ENCODE measurements around the gene DLG3.
"Not testable (repeated sequence)": the region's sequence is repeated elsewhere in the genome, so short reads cannot be mapped to it uniquely, and the experiment has no call there.

The DLG3 gene

DNA sequence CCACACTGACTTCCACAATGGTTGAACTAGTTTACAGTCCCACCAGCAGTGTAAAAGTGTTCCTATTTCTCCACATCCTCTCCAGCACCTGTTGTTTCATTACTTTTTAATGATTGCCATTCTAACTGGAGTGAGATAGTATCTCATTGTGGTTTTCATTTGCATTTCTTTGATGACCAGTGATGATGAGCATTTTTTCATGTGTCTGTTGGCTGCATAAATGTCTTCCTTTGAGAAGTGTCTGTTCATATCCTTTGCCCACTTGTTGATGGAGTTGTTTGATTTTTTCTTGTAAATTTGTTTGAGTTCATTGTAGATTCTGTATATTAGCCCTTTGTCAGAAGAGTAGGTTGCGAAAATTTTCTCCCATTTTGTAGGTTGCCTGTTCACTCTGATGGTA is 71.1 kb downstream of the DLG3 start:
- not testable (repeated sequence) for DNase-seq (ENCODE audit: low read depth, low spot score)

DNA sequence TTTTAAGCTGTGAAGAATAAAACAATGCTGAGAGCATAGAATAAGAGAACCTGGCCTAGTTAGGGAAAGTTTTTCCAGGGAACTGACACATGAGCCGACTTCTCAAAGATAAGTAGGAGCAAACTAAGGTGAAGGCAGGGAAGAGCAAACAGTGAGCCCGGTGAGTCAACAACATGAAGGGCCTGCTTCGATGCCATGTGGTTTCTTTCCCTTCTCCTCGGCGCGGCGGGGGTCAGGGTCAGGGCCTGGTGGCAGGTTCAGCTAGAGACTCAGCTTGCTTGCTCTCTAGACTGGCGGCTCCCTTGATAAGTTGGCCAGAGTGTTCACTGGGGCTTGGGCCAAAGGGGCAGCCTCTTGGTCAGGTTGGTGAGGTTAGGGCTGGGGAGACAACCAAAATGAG is 81.1 kb downstream of the DLG3 start:
- DNase-seq (ENCODE audit: low read depth, low spot score), result no peak

DNA sequence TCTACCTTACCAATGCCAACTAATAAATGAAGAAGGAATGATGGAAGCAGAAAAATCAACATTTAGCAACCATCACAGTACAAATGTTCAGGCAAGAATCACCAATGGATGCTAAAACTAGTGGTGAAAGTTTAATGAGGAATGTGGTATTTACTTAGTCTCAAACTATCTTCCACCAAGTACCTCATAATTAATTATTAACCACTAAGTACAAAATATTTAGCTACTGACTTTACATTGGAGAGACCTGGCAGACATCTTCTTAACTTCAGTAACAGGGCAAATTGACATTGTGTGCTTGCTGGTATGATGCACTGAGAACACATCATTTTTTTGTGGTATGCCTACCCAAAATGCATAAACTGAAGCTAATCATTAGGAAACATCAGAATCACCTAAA is 82.4 kb downstream of the DLG3 start:
- DNase-seq (ENCODE audit: low read depth, low spot score), result no peak

DNA sequence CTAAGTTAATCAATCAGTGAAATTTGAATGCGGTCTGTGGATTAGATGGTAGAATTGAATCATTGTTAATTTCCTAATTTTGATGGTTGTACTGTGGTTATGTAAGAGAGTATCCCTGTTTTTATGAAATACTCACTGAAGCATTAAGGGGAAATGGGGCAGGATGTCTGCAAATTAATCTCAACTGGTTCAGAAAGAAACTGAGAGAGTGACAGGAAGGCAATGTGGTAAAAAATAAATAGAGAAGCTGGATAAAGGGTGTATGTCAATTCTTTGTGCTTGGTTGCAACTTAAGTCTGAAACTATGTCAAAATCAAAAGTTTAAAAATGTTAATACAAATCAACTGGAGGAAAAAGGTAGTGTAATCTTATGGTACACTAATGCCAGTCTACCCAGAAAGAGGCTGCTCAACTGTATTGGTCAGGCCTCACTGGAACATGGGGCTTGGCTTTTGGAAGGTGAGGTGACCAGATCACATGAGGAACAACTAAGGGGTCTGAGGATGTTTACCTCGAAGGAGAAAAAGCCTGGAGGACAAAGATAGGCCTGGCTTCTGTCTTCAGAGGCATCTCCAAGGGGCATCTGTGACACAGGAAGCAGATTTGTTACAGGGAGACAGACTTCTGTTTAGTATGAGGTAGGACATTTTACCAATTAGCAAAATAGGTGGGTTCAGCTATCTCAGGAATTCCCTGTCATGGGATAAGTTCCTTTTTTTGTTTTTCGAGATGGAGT is 83.1 kb downstream of the DLG3 start:
- DNase-seq (ENCODE audit: low read depth, low spot score), result no peak

DNA sequence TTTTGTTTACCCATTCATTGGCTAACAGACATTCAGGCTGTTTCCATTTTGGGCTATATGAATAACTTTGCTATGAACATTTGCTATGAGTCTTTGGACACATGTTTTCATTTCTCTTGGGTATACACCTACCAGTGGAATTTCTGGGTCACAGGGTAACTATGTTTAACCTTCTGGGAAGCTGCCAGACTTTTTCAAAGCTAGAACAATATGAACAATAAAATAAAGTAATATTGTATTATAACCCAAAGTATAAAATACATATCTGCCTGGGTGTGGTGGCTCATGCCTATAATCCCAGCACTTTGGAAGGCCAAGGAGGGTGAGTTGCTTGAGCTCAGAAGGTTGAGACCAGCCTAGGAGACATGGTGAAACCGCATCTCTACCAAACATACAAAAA is 90.6 kb downstream of the DLG3 start:
- DNase-seq (ENCODE audit: low read depth, low spot score), result no peak

DNA sequence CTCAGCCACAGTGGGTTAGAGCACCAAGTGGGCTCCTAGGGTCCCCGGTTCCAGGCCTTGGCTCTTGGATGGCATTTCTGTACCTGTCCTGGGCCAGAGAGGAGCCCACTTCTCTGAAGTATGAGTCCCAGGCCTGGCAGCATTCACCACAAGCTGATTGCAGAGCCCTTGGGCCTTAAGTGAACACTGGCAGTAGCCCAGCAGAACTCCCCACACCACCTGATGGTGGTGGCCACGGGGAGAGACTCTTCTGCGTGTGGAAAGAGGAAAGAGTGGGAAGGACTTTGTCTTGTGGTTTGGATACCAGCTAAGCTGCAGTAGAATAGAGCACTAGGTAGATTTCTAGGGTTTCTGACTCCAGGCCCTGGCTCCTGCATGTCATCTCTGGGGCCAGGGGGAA is 104.8 kb downstream of the DLG3 start:
- no peak for DNase-seq (ENCODE audit: low read depth, low spot score)

DNA sequence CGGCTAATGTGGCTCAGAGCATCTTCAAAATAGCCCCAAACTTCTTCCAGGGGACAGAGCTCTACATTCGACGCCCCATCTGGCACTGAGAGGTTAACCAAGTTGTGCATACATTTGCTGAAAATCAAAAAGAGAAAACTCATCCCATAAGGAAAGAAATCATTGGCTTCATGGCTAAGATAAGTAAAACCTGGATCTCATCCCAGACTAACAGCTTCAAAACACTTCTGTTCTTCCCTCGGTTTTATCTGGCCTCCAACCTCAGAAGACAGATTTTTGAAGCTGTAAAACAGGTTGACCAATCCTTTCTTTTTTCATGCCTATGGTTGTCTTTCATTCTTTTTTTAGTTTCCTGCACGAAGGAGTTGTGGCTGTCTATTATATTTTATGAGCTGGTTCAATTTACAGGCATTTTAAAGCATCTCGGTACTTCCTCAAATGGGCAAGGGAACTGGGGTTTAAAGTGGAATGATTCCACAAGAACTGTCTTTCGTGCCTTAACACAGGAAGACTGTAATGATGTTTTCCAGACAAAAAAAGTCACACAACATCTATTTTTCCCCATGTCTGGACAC is 107.6 kb downstream of the DLG3 start:
- DNase-seq (ENCODE audit: low read depth, low spot score), result no peak

DNA sequence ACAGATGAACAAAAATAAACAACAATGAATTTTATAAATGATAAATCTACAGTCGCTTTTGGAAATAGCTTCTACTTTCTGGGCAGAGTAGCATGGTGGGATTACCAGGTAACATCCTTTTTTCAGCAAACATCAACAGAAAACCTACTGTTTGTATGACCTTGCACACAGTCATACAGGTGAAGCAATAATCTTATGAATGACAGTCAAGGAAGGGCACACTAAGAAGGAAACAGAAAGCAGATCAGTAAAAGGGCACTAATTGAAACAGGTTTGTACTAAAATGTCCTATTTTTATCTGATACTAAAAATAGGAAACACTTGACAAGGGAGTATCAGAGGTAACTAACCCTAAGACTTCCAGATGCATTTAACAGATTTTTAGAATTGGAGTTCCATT is 108.9 kb downstream of the DLG3 start:
- no peak for DNase-seq (ENCODE audit: low read depth, low spot score)

DNA sequence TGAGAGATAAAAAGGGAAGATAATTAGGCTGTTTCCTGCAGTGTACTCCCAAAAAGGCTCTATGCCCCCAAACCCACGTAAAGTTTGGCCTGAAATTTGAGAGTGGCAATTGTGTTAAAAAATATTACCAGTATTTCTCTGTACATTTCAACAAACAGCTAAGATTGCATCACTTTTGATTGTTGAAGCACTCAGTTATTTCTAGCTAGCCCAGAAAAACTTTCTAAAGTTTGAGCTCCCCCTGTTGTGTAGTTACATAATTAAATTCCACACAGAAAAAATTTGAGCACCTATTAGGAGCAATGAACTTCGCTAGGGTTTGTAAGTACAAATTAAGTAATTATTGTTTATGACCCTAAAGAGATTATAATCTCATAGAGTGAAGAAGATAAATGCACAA is 109.4 kb downstream of the DLG3 start:
- no peak for DNase-seq (ENCODE audit: low read depth, low spot score)

DNA sequence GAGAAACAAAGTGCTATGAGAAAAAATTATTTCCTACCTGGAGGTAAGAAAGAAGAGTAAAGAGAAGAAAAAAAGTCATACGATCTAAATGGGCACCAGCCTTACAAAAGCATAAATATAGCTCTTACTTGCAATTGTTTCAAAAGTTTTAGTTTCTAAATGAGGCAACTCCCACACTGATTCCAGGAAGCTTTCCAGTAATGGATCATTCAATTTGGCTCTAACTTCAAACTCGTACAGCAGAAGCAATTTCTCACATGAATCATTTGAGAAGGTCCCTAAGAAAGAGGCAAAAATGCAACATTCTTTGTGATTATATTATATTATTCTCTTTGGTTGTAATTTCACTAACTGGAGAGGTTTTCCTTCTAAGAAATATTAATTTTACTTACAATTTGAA is 109.9 kb downstream of the DLG3 start:
- DNase-seq (ENCODE audit: low read depth, low spot score), result no peak

DNA sequence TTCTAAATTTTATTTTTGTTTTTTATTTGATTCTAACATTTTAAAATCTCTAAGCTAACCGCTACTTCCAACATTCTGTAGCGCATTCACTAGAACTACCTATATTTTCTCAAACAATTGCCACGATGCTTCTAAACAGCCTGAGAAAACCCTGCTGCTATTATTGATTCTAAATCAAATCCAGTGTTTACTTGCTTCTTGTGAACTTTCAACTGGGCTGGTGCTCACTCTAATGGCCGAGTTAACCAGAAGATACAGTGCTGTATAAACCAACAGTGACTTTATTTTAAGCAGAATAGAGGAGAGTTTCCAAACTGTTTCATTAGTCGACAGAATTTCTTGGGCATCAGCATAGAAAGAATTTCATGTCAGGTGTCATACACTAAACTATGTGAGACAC is 110.3 kb downstream of the DLG3 start:
- no peak for DNase-seq (ENCODE audit: low read depth, low spot score)
